Keratinocyte (primary cell): Measurements from ENCODE around the gene SNTG2.

Source experiments
- EZH2 ChIP-seq: IDR thresholded peaks from one replicate; pipeline ENCODE4 v1.6.1; 2012; ENCODE audit warnings: inconsistent platforms, mild to moderate bottlenecking, low read length, moderate library complexity
- TF ChIP-seq, protein P1 (sequence below), 3 experiments: IDR thresholded peaks in 1 of 3; conservative IDR thresholded peaks in 1 of 3; optimal IDR thresholded peaks in 1 of 3; 2 replicates in 2 of 3; 3 replicates in 1 of 3; pipeline versions ENCODE3 to v1.5.1; 2011; ENCODE audit warnings: low read length in 3 of 3, mild to moderate bottlenecking in 3 of 3, moderate library complexity in 2 of 3, control low read depth in 1 of 3, inconsistent platforms in 1 of 3; ENCODE audit not compliant: insufficient read depth in 2 of 3; ENCODE audit errors: extremely low read depth in 1 of 3

DNA sequence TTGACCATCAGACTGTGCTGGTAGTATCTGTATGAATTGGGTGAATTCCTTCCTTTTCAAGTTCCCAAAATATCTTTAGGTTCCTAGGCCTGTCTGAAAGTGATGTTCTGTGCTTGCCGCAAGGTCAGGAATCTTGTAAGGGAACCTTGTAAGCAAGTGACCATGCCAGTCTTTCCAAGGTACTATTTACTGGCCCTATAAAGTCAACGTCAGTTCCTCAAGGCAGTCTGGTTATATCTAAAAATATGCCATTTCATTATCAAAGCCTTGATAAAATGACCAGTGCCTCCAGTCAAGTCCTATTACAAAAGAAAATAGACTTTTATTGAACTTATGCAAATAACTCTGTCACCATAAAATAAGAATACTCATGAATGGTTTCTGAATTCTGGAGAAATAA lies 374.2 kb downstream of the SNTG2 start:
- TF ChIP-seq, protein P1, sequence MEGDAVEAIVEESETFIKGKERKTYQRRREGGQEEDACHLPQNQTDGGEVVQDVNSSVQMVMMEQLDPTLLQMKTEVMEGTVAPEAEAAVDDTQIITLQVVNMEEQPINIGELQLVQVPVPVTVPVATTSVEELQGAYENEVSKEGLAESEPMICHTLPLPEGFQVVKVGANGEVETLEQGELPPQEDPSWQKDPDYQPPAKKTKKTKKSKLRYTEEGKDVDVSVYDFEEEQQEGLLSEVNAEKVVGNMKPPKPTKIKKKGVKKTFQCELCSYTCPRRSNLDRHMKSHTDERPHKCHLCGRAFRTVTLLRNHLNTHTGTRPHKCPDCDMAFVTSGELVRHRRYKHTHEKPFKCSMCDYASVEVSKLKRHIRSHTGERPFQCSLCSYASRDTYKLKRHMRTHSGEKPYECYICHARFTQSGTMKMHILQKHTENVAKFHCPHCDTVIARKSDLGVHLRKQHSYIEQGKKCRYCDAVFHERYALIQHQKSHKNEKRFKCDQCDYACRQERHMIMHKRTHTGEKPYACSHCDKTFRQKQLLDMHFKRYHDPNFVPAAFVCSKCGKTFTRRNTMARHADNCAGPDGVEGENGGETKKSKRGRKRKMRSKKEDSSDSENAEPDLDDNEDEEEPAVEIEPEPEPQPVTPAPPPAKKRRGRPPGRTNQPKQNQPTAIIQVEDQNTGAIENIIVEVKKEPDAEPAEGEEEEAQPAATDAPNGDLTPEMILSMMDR (optimal IDR thresholded peaks at IDR 0.05 in 1 of 3, IDR thresholded peaks at IDR 0.05 in 1 of 3, conservative IDR thresholded peaks at IDR 0.05 in 1 of 3; ENCODE audit: extremely low read depth in 1 of 3, insufficient read depth in 2 of 3, low read length in 3 of 3): no peak
- TF ChIP-seq EZH2: no peak
